Neural progenitor cell (in vitro differentiated cells): ENCODE data around the gene RNF167. TPM values are rescaled to one million over a fixed set of nuclear protein-coding genes. Genes with fewer than 3 reads are reported as not detected.

ENCODE experiments used
- DNase-seq: peaks from one replicate; pipeline ENCODE4 v3.0.0-alpha.2; 2016; ENCODE audit warnings: low spot score
- H2AFZ ChIP-seq: fragments of 200-600 bp; sonication (generic); replicated peaks from 2 replicates; pipeline ENCODE4 v1.6.1; 2016; ENCODE audit warnings: antibody characterized with exemption
- H3F3A ChIP-seq: fragments of 200-600 bp; sonication (generic); 2 replicates; pipeline ENCODE4 v1.6.1; 2016; ENCODE audit warnings: antibody characterized with exemption, low read depth
- H3K27ac ChIP-seq: fragments of 200-600 bp; sonication (generic); 2 replicates; pipeline ENCODE4 v1.5.1; 2016; ENCODE audit warnings: mild to moderate bottlenecking
- H3K27me3 ChIP-seq: fragments of 200-600 bp; sonication (generic); 2 replicates; pipeline ENCODE4 v1.6.1; 2016; ENCODE audit warnings: mild to moderate bottlenecking, moderate library complexity
- H3K36me3 ChIP-seq: fragments of 200-600 bp; sonication (generic); 2 replicates; pipeline ENCODE4 v1.5.1; 2016
- H3K4me1 ChIP-seq: fragments of 200-600 bp; sonication (generic); 2 replicates; pipeline ENCODE4 v1.6.1; 2016; ENCODE audit warnings: mixed run types
- H3K4me2 ChIP-seq: fragments of 200-600 bp; sonication (generic); 2 replicates; pipeline ENCODE4 v1.6.1; 2016
- H3K4me3 ChIP-seq: fragments of 200-600 bp; sonication (generic); 2 replicates; pipeline ENCODE4 v1.5.1; 2016
- H3K79me2 ChIP-seq: fragments of 200-600 bp; sonication (generic); 2 replicates; pipeline ENCODE4 v1.6.1; 2016; ENCODE audit warnings: low read depth
- H3K9ac ChIP-seq: fragments of 200-600 bp; sonication (generic); 2 replicates; pipeline ENCODE4 v1.6.1; 2016
- H3K9me3 ChIP-seq: fragments of 200-600 bp; sonication (generic); 2 replicates; pipeline ENCODE4 v1.5.1; 2016; ENCODE audit warnings: low read depth
- H4K20me1 ChIP-seq: fragments of 200-600 bp; sonication (generic); 2 replicates; pipeline ENCODE4 v1.6.1; 2016; ENCODE audit warnings: low read depth
- H3K27ac Mint-ChIP-seq: 3 replicates; pipeline ENCODE4 v1.8.0; 2021; ENCODE audit warnings: mixed read lengths
- H3K27me3 Mint-ChIP-seq: 2 replicates; pipeline ENCODE4 v1.8.0; 2022; ENCODE audit warnings: low read depth, mild to moderate bottlenecking, inconsistent platforms, moderate library complexity, mixed read lengths; ENCODE audit not compliant: insufficient read depth
- H3K36me3 Mint-ChIP-seq: 3 replicates; pipeline ENCODE4 v1.8.0; 2021; ENCODE audit warnings: mixed read lengths
- H3K4me1 Mint-ChIP-seq: 3 replicates; pipeline ENCODE4 v1.8.0; 2021; ENCODE audit warnings: mixed read lengths
- H3K4me3 Mint-ChIP-seq: 3 replicates; pipeline ENCODE4 v1.8.0; 2021; ENCODE audit warnings: mild to moderate bottlenecking, moderate library complexity, mixed read lengths
- H3K9me3 Mint-ChIP-seq: 3 replicates; pipeline ENCODE4 v1.8.0; 2020; ENCODE audit warnings: mixed read lengths
- EZH2 ChIP-seq: fragments of 200-600 bp; sonication (generic); IDR thresholded peaks from 2 replicates; pipeline ENCODE4 v1.6.1; 2017; ENCODE audit warnings: antibody characterized with exemption, mild to moderate bottlenecking, moderate library complexity
- EZH2phosphoT487 ChIP-seq: fragments of 200-600 bp; sonication (generic); IDR thresholded peaks from 2 replicates; pipeline ENCODE4 v1.6.1; 2017; ENCODE audit warnings: antibody characterized with exemption
- total RNA-seq: library from RNA; depleted of rRNA; stranded (reverse); fragments of >200 nt; gene quantifications from 2 replicates; pipeline ENCODE4 v1.2.3, GENCODE V29; 2015; ENCODE audit warnings: low replicate concordance
- TF ChIP-seq, protein P1 (sequence below): fragments of 200-600 bp; sonication (generic); IDR thresholded peaks from 2 replicates; pipeline ENCODE4 v1.5.1; 2017; ENCODE audit warnings: antibody characterized with exemption, mild to moderate bottlenecking

The RNF167 gene
- total RNA-seq, 1 donor from 2014 or later, result 43.9 TPM

GRCh38 chr17:4950746-4951204 lies 10.7 kb downstream of the RNF167 start, which contains the start of gene ENO3:
Gene ENO3 (plus strand): TSS chr17:4951119. CDS start chr17:4951830, 711 bp downstream.
- peaks cover 11% of the 10 kb centered on the region for H3K27me3 Mint-ChIP-seq
- Histone ChIP-seq H3K27me3 (no peaks in the 10 kb centered on the region), H3K27ac (peak within 1 kb of the TSS; percentile 85), H3K4me3 (peak within 1 kb of the TSS; percentile 77), H3K9ac (no peak within 1 kb of the TSS), H3K79me2 (peaks cover 32% of the 10 kb centered on the region), H3K4me1 (peaks cover 22% of the 10 kb centered on the region), H3K36me3 (no peaks in the 10 kb centered on the region), H3K4me2 (peak within 1 kb of the TSS; percentile 87), H3K9me3 (no peaks in the 10 kb centered on the region), H4K20me1 (peaks cover 21% of the 10 kb centered on the region), H3F3A (peaks cover 62% of the 10 kb centered on the region), H2AFZ (no peak within 1 kb of the TSS)
- TF ChIP-seq EZH2 (no peak), EZH2phosphoT487 (no peak)
- TF ChIP-seq, protein P1, sequence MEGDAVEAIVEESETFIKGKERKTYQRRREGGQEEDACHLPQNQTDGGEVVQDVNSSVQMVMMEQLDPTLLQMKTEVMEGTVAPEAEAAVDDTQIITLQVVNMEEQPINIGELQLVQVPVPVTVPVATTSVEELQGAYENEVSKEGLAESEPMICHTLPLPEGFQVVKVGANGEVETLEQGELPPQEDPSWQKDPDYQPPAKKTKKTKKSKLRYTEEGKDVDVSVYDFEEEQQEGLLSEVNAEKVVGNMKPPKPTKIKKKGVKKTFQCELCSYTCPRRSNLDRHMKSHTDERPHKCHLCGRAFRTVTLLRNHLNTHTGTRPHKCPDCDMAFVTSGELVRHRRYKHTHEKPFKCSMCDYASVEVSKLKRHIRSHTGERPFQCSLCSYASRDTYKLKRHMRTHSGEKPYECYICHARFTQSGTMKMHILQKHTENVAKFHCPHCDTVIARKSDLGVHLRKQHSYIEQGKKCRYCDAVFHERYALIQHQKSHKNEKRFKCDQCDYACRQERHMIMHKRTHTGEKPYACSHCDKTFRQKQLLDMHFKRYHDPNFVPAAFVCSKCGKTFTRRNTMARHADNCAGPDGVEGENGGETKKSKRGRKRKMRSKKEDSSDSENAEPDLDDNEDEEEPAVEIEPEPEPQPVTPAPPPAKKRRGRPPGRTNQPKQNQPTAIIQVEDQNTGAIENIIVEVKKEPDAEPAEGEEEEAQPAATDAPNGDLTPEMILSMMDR, result no peak
- peaks cover 38% of the 10 kb centered on the region for H3K4me1 Mint-ChIP-seq
- DNase-seq, result peak; percentile 78
- H3K36me3 Mint-ChIP-seq, result peaks cover 9% of the 10 kb centered on the region
- H3K9me3 Mint-ChIP-seq, result no peaks in the 10 kb centered on the region
- H3K27ac Mint-ChIP-seq, result peak within 1 kb of the TSS; percentile 96
- H3K4me3 Mint-ChIP-seq, result peak within 1 kb of the TSS; percentile 85

- Histone ChIP-seq H3K4me3 (peak overlapping the region; percentile 77), H3F3A (peaks cover 55% of the 10 kb centered on the region), H3K27me3 (no peaks in the 10 kb centered on the region), H3K36me3 (no peaks in the 10 kb centered on the region), H3K4me2 (peak overlapping the region; percentile 87), H3K4me1 (peaks cover 17% of the 10 kb centered on the region), H3K9me3 (no peaks in the 10 kb centered on the region), H4K20me1 (peaks cover 14% of the 10 kb centered on the region), H3K79me2 (peaks cover 25% of the 10 kb centered on the region), H3K9ac (no peak overlapping the region), H3K27ac (peak overlapping the region; percentile 85), H2AFZ (no peak overlapping the region)
- Mint-ChIP-seq H3K9me3 (no peaks in the 10 kb centered on the region), H3K27me3 (peaks cover 12% of the 10 kb centered on the region), H3K4me1 (peaks cover 33% of the 10 kb centered on the region), H3K27ac (peak overlapping the region; percentile 96), H3K4me3 (peak overlapping the region; percentile 85), H3K36me3 (peaks cover 12% of the 10 kb centered on the region)
- DNase-seq, result no peak
- TF ChIP-seq EZH2 (no peak), EZH2phosphoT487 (no peak)
- TF ChIP-seq, protein P1, result no peak
Measured at GRCh38 chr17:4951486-4951885, 11.4 kb downstream of the RNF167 start.

DNA sequence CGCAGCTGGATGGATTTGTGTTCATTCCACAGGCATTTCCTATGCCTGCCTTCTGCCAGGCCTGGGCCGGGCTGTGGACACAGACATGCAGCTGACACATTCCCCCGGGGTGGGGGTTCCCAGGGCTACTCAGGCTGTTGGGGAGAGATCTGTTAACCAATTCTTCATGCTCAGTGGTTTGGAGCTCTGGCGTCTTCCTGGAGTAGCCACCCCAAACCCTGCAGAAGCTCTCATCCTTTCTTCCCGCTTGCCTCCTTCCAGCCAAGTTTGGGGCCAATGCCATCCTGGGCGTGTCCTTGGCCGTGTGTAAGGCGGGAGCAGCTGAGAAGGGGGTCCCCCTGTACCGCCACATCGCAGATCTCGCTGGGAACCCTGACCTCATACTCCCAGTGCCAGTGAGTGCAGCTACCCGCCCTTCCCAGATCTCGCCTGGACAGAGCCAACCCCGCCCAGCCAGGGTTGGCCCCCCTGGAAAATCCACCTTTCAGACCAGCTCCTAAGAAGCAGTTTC lies 13.4 kb downstream of the RNF167 start:
- H3K27me3 ChIP-seq, result no peaks in the 10 kb centered on the region
- H3K4me1 ChIP-seq, result peaks cover 13% of the 10 kb centered on the region
- peaks cover 27% of the 10 kb centered on the region for H3K4me1 Mint-ChIP-seq
- DNase-seq, result no peak
- H3K27ac ChIP-seq, result no peak overlapping the region
- no peaks in the 10 kb centered on the region for H3K9me3 ChIP-seq
- TF ChIP-seq EZH2phosphoT487 (no peak), EZH2 (no peak)
- TF ChIP-seq, protein P1, result no peak
- H3K27ac Mint-ChIP-seq, result peak overlapping the region; percentile 1
- peak overlapping the region; percentile 27 for H3K4me3 Mint-ChIP-seq
- no peak overlapping the region for H3K4me2 ChIP-seq
- no peak overlapping the region for H3K4me3 ChIP-seq
- H4K20me1 ChIP-seq, result no peaks in the 10 kb centered on the region
- no peaks in the 10 kb centered on the region for H3K9me3 Mint-ChIP-seq
- H3K27me3 Mint-ChIP-seq, result peaks cover 9% of the 10 kb centered on the region
- peaks cover 43% of the 10 kb centered on the region for H3F3A ChIP-seq
- peaks cover 13% of the 10 kb centered on the region for H3K36me3 Mint-ChIP-seq
- H2AFZ ChIP-seq, result no peak overlapping the region
- no peak overlapping the region for H3K9ac ChIP-seq
- peaks cover 5% of the 10 kb centered on the region for H3K79me2 ChIP-seq
- no peaks in the 10 kb centered on the region for H3K36me3 ChIP-seq
